GM12891 (cell line): Measurements from ENCODE around the gene ZNF143.

Source experiments
- POLR2A ChIP-seq: IDR thresholded peaks from 2 replicates; pipeline ENCODE4 v1.6.1; 2011; ENCODE audit warnings: low read depth, low read length, control low read depth
- TAF1 ChIP-seq: IDR thresholded peaks from 2 replicates; pipeline ENCODE4 v1.6.1; 2011; ENCODE audit warnings: low read depth, low read length, control low read depth

DNA sequence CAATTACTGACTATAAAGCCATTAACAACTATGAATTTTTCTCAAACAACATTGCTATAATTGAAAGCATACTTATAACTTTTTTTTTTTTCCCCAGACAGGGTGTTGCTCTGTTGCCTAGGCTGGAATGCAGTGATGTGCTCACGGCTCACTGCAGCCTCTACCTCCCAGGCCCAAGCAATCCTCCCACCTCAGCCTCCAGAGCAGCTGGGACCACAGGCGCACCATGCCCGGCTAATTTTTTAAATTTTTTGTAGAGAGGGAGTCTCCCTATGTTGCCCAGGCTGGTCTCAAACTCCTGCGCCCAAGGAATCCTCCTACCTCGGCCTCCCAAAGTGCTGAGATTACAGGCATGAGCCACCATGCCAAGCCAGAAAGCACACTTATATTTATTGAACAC, 106.6 kb downstream of the ZNF143 start:
- TF ChIP-seq TAF1, result no peak
- no peak for TF ChIP-seq POLR2A
